ENCODE data around the gene LGALS7. TPM values are rescaled to one million over a fixed set of nuclear protein-coding genes. Genes with fewer than 3 reads are reported as not detected.
A peak's percentile ranks its signal among the peaks of the same experiment; 100 is the strongest.
"Not testable (repeated sequence)": the region's sequence is repeated elsewhere in the genome, so short reads cannot be mapped to it uniquely, and the experiment has no call there.

The LGALS7 gene
- total RNA-seq, result not detected
- long read RNA-seq, result 0 reads

- no peak within 1 kb of the TSS for H3K27ac ChIP-seq (replicated peaks)
- no peaks in the 10 kb centered on the region for H3K36me3 ChIP-seq
- no peaks in the 10 kb centered on the region for H3K27me3 ChIP-seq (ENCODE audit: low read depth)
- TF ChIP-seq CTCF (IDR thresholded peaks at IDR 0.05; ENCODE audit: borderline replicate concordance), result no peak
- peaks cover 9% of the 10 kb centered on the region for H3K4me1 ChIP-seq
- no peak within 1 kb of the TSS for H3K4me3 ChIP-seq
- DNase-seq, result no peak
- no peaks in the 10 kb centered on the region for H3K9me3 ChIP-seq (replicated peaks)
- intact Hi-C loops (cut with micrococcal nuclease), result no loop called here
Observed at GRCh38 chr19:38773469-38774177, at the start of gene LGALS7. LGALS7 (minus strand) TSS chr19:38773517; CDS start chr19:38773492, 25 bp downstream.

- Histone ChIP-seq H3K4me1 (peaks cover 48% of the 10 kb centered on the region), H3K36me3 (peaks cover 70% of the 10 kb centered on the region)
- intact Hi-C loops (cut with micrococcal nuclease); H3K27me3 ChIP-seq (ENCODE audit: low read depth); DNase-seq; H3K4me3 ChIP-seq; H3K9me3 ChIP-seq (replicated peaks); H3K27ac ChIP-seq (replicated peaks): not testable (repeated sequence)
Observed at GRCh38 chr19:38821230-38821825, 48.0 kb upstream of the LGALS7 start.

- peaks cover 71% of the 10 kb centered on the region for H3K36me3 ChIP-seq
- no peaks in the 10 kb centered on the region for H3K9me3 ChIP-seq (replicated peaks)
- peak; percentile 39 for DNase-seq
- H3K4me1 ChIP-seq, result peaks cover 29% of the 10 kb centered on the region
- H3K4me3 ChIP-seq, result peak overlapping the region; percentile 17
- H3K27me3 ChIP-seq (ENCODE audit: low read depth), result no peaks in the 10 kb centered on the region
- no peak for TF ChIP-seq CTCF (IDR thresholded peaks at IDR 0.05; ENCODE audit: borderline replicate concordance)
- peak overlapping the region; percentile 76 for H3K27ac ChIP-seq (replicated peaks)
- intact Hi-C loops (cut with micrococcal nuclease), result no loop called here
Observed at GRCh38 chr19:38819231-38819920, 46.1 kb upstream of the LGALS7 start.

- no peak overlapping the region for H3K27ac ChIP-seq (replicated peaks)
- peaks cover 29% of the 10 kb centered on the region for H3K4me1 ChIP-seq
- H3K9me3 ChIP-seq (replicated peaks), result no peaks in the 10 kb centered on the region
- H3K36me3 ChIP-seq, result peaks cover 49% of the 10 kb centered on the region
- no peak for TF ChIP-seq CTCF (IDR thresholded peaks at IDR 0.05; ENCODE audit: borderline replicate concordance)
- H3K27me3 ChIP-seq (ENCODE audit: low read depth), result no peaks in the 10 kb centered on the region
- no peak for DNase-seq
- H3K4me3 ChIP-seq, result no peak overlapping the region
- intact Hi-C loops (cut with micrococcal nuclease), result no loop called here
Observed at GRCh38 chr19:38817081-38817480, 43.8 kb upstream of the LGALS7 start.

GRCh38 chr19:38816131-38816750, 42.9 kb upstream of the LGALS7 start:
- H3K4me1 ChIP-seq, result peaks cover 24% of the 10 kb centered on the region
- no peak for DNase-seq
- intact Hi-C loops (cut with micrococcal nuclease), result no loop called here
- no peaks in the 10 kb centered on the region for H3K27me3 ChIP-seq (ENCODE audit: low read depth)
- no peak for TF ChIP-seq CTCF (IDR thresholded peaks at IDR 0.05; ENCODE audit: borderline replicate concordance)
- no peaks in the 10 kb centered on the region for H3K9me3 ChIP-seq (replicated peaks)
- H3K27ac ChIP-seq (replicated peaks), result no peak overlapping the region
- peaks cover 41% of the 10 kb centered on the region for H3K36me3 ChIP-seq
- H3K4me3 ChIP-seq, result no peak overlapping the region
